SK-N-SH (cell line): Measurements from ENCODE around the gene BTN3A1. TPM values are rescaled to one million over a fixed set of nuclear protein-coding genes. Genes with fewer than 3 reads are reported as not detected.

Experiments
- CTCF ChIA-PET: fragments of 300-600, 350-600 bp; formaldehyde crosslinking; extraction: SDS; loops from one replicate; lab custom pipeline; 2021; lab: Yijun Ruan, JAX
- POLR2A ChIA-PET: fragments of 350-600 bp; sonication (Branson Sonifier 250); formaldehyde crosslinking; extraction: SDS; loops from one replicate; lab custom pipeline; 2020; ENCODE audit warnings: antibody characterized with exemption, inconsistent platforms; lab: Yijun Ruan, JAX
- DNase-seq: peaks from one replicate; pipeline ENCODE4 v3.0.0; 2012
- H2AFZ ChIP-seq: fragments of 200-600 bp; sonication (generic); 2 replicates; pipeline ENCODE4 v1.8.1; 2016; ENCODE audit warnings: antibody characterized with exemption, mild to moderate bottlenecking, low read depth
- H3F3A ChIP-seq: fragments of 200-600 bp; sonication (generic); replicated peaks from 2 replicates; pipeline ENCODE3; 2016; ENCODE audit warnings: antibody characterized with exemption, mild to moderate bottlenecking; ENCODE audit not compliant: insufficient read depth
- H3K27ac ChIP-seq, 2 experiments: fragments of 200-500 bp in 1 of 2; fragments of 200-600 bp in 1 of 2; sonication (Bioruptor generic) in 1 of 2; sonication (generic), shearing (Covaris generic) in 1 of 2; 2 replicates each; pipeline versions ENCODE4 v1.5.1 to v1.6.1; 2014 to 2016; ENCODE audit warnings: low read depth in 2 of 2, inconsistent platforms in 1 of 2, low read length in 1 of 2, mild to moderate bottlenecking in 1 of 2, mixed read lengths in 1 of 2
- H3K27me3 ChIP-seq: fragments of 200-600 bp; sonication (generic), shearing (Covaris generic); 2 replicates; pipeline ENCODE4 v1.6.1; 2016; ENCODE audit warnings: mixed run types; ENCODE audit not compliant: insufficient read depth
- H3K36me3 ChIP-seq, 2 experiments: fragments of 200-500 bp in 1 of 2; fragments of 200-600 bp in 1 of 2; sonication (Bioruptor generic) in 1 of 2; sonication (generic) in 1 of 2; replicated peaks in 1 of 2; 2 replicates each; pipeline versions ENCODE3 to v1.5.1; 2014 to 2016; ENCODE audit warnings: low read length in 1 of 2, mild to moderate bottlenecking in 1 of 2; ENCODE audit not compliant: insufficient read depth in 2 of 2, control insufficient read depth in 1 of 2
- H3K4me1 ChIP-seq, 2 experiments: fragments of 200-500 bp in 1 of 2; fragments of 200-600 bp in 1 of 2; sonication (Bioruptor generic) in 1 of 2; sonication (generic), shearing (Covaris generic) in 1 of 2; 2 replicates each; pipeline versions ENCODE4 v1.5.1 to v1.6.1; 2014 to 2016; ENCODE audit warnings: low read depth in 1 of 2, low read length in 1 of 2, mixed run types in 1 of 2; ENCODE audit not compliant: insufficient read depth in 2 of 2, control insufficient read depth in 1 of 2
- H3K4me2 ChIP-seq: fragments of 200-600 bp; sonication (generic), shearing (Covaris generic); 2 replicates; pipeline ENCODE4 v1.6.1; 2017; ENCODE audit warnings: mixed run types
- H3K4me3 ChIP-seq, 2 experiments: fragments of 200-500 bp in 1 of 2; fragments of 200-600 bp in 1 of 2; sonication (Bioruptor generic) in 1 of 2; sonication (generic), shearing (Covaris generic) in 1 of 2; 2 replicates each; pipeline versions ENCODE4 v1.5.1 to v1.8.1; 2014 to 2016; ENCODE audit warnings: low read depth in 2 of 2, inconsistent platforms in 1 of 2, low read length in 1 of 2, mild to moderate bottlenecking in 1 of 2, mixed read lengths in 1 of 2, moderate library complexity in 1 of 2
- H3K79me2 ChIP-seq: fragments of 200-600 bp; sonication (generic); 2 replicates; pipeline ENCODE4 v1.8.1; 2017; ENCODE audit warnings: mild to moderate bottlenecking; ENCODE audit not compliant: insufficient read depth
- H3K9ac ChIP-seq: fragments of 200-600 bp; sonication (generic); 2 replicates; pipeline ENCODE4 v1.6.1; 2017; ENCODE audit warnings: mixed run types
- H3K9me2 ChIP-seq: fragments of 200-600 bp; sonication (generic); 2 replicates; pipeline ENCODE4 v1.6.1; 2017; ENCODE audit warnings: mixed run types
- H3K9me3 ChIP-seq: fragments of 200-600 bp; sonication (generic); 2 replicates; pipeline ENCODE4 v1.6.1; 2017; ENCODE audit warnings: mixed run types, mild to moderate bottlenecking, moderate library complexity
- H4K20me1 ChIP-seq: fragments of 200-600 bp; sonication (generic); 2 replicates; pipeline ENCODE4 v1.6.1; 2017; ENCODE audit warnings: mild to moderate bottlenecking, mixed run types; ENCODE audit not compliant: insufficient read depth
- EP300 ChIP-seq, 2 experiments: IDR thresholded peaks; 2 replicates each; pipeline versions ENCODE4 v1.4.0 to v1.6.1; 2012; ENCODE audit warnings: borderline replicate concordance in 1 of 2, low read depth in 1 of 2, low read length in 1 of 2
- FOXJ3 ChIP-seq: sonication (generic); formaldehyde crosslinking; IDR thresholded peaks from 2 replicates; pipeline ENCODE4 v1.5.1; 2020; ENCODE audit warnings: mild to moderate bottlenecking, missing genetic modification reagents
- FOXM1 ChIP-seq: IDR thresholded peaks from 2 replicates; pipeline ENCODE4 v1.4.0; 2012; ENCODE audit warnings: low read depth, mild to moderate bottlenecking
- MXI1 ChIP-seq: IDR thresholded peaks from 2 replicates; pipeline ENCODE4 v1.6.1; 2012; ENCODE audit warnings: mild to moderate bottlenecking, low read depth, low read length, improper control_type of control experiment
- NFIC ChIP-seq: IDR thresholded peaks from 2 replicates; pipeline ENCODE4 v1.4.0; 2012; ENCODE audit warnings: borderline replicate concordance
- NRF1 ChIP-seq: IDR thresholded peaks from 2 replicates; pipeline ENCODE4 v1.6.1; 2012; ENCODE audit warnings: low read depth, mild to moderate bottlenecking, low read length
- POLR2AphosphoS5 ChIP-seq: IDR thresholded peaks from 2 replicates; pipeline ENCODE4 v1.6.1; 2012; ENCODE audit warnings: low read depth, low read length
- RAD21 ChIP-seq: IDR thresholded peaks from 2 replicates; pipeline ENCODE4 v1.6.1; 2012; ENCODE audit warnings: mild to moderate bottlenecking, low read length
- RCOR1 ChIP-seq: fragments of 150-350 bp; IDR thresholded peaks from 2 replicates; pipeline ENCODE4 v1.6.1; 2017; ENCODE audit warnings: antibody characterized with exemption, low read length
- RFX5 ChIP-seq: IDR thresholded peaks from 2 replicates; pipeline ENCODE4 v1.6.1; 2012; ENCODE audit warnings: mild to moderate bottlenecking, improper control_type of control experiment, low read length
- RXRA ChIP-seq: IDR thresholded peaks from 2 replicates; pipeline ENCODE4 v1.4.0; 2012; ENCODE audit warnings: low read depth, mild to moderate bottlenecking, borderline replicate concordance
- SMC3 ChIP-seq: IDR thresholded peaks from 2 replicates; pipeline ENCODE4 v1.6.1; 2012; ENCODE audit warnings: low read depth, low read length, improper control_type of control experiment
- TAF1 ChIP-seq: IDR thresholded peaks from 2 replicates; pipeline ENCODE4 v1.6.1; 2012; ENCODE audit warnings: low read depth, mild to moderate bottlenecking, low read length, moderate library complexity, borderline replicate concordance
- TCF12 ChIP-seq: IDR thresholded peaks from 2 replicates; pipeline ENCODE4 v1.4.0; 2012
- YY1 ChIP-seq: IDR thresholded peaks from 2 replicates; pipeline ENCODE4 v1.4.0; 2012; ENCODE audit warnings: low read depth, mild to moderate bottlenecking
- WGBS: methylation state at CpG from one replicate; pipeline ENCODE4 v1.1.6; 2017; ENCODE audit warnings: low lambda C conversion rate; 5-methylcytosine and 5-hydroxymethylcytosine counted together
- polyA plus RNA-seq, 3 experiments: library from polyadenylated mRNA; depleted of rRNA; stranded (reverse); fragments of >200 nt; gene quantifications; 2 replicates each; pipeline ENCODE4 v1.2.3, GENCODE V29; 2012
- TF ChIP-seq, protein P1 (sequence below): IDR thresholded peaks from 2 replicates; pipeline ENCODE4 v1.4.0; 2012; ENCODE audit warnings: low read depth
- TF ChIP-seq, protein P2 (sequence below): IDR thresholded peaks from 2 replicates; pipeline ENCODE4 v1.4.0; 2012; ENCODE audit warnings: low read depth, borderline replicate concordance

BTN3A1 gene
- polyA plus RNA-seq, 1 of the 3 experiments (the other 2 are of a cell fraction) = 14.2 TPM

DNA sequence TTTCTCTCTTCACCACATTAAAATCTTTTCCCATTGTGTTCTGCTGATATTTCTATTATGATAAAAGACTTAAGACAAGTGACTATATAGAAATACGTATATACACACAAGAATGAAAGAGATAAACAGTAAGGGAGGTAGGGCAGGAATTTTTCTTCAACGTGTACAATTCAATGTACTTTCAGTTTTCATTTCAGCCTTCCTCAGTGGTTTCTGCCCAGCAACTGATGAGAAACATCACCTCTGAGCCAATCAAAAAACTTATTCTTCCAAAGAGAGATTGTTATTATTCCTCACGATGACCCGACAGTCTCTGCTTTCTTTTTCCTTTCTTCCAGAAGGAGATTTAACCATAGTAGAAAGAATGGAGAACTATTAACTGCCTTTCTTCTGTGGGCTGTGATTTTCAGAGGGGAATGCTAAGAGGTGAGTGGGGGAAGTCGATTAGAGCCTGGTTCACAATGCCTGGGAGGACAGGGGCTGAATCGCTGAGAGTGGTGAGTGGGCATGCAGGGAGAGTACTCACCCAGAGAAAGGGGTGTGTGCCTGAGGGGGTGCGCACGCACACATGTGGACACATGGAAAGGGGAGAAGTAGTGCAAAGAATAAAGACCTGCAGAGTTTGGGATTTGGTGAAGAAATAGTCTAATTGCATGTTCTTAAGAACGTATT, at the start of gene BTN3A1 (continued):
- TF ChIP-seq RAD21 (no peak), RFX5 (peak; percentile 99), TAF1 (no peak), NFIC (no peak), YY1 (no peak), TCF12 (no peak), RXRA (no peak), MXI1 (peak; percentile 96), NRF1 (peak; percentile 61), FOXJ3 (CRISPR knock-in tag) (no peak), SMC3 (no peak), FOXM1 (no peak)
- TF ChIP-seq, protein P1, sequence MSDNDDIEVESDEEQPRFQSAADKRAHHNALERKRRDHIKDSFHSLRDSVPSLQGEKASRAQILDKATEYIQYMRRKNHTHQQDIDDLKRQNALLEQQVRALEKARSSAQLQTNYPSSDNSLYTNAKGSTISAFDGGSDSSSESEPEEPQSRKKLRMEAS = peak; percentile 61; the same call in 1 of the 2 replicates

DNA sequence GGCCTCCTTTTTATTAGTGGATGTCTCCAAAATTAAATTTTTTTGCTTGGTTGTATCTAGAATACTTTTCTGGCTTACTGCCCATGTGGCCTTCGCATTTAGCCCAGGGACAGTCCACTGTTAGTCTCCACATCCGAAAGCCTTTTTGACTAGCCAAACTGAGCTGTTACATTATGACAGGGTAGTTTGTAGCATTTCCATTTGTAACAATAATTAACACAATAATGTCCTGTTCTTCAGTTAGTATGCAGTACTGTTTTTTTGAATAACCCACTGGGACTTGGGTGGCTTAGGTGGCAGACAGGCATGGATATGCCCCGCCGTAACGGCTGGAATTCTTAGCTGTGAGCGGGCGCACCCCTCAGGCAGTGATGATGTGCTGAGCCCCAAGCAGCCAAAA, 49.8 kb upstream of the BTN3A1 start:
- POLR2A ChIA-PET = no interaction called here
- peaks cover 18% of the 10 kb centered on the region for H3F3A ChIP-seq
- H3K27ac ChIP-seq = peak overlapping the region in 1 of 2 experiments; percentile 84; a peak in 2 of 4 replicates
- no peak for DNase-seq
- CTCF ChIA-PET = interaction anchor here (3.3 kb wide), 1 partner anchor 11 kb away, joined by 19 read pairs; no protein-coding TSS in a partner anchor
- no peaks in the 10 kb centered on the region for H4K20me1 ChIP-seq
- TF ChIP-seq, protein P2, sequence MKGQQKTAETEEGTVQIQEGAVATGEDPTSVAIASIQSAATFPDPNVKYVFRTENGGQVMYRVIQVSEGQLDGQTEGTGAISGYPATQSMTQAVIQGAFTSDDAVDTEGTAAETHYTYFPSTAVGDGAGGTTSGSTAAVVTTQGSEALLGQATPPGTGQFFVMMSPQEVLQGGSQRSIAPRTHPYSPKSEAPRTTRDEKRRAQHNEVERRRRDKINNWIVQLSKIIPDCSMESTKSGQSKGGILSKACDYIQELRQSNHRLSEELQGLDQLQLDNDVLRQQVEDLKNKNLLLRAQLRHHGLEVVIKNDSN = no peak
- TF ChIP-seq RCOR1 (no peak), FOXM1 (no peak)
- TF ChIP-seq, protein P1 = no peak
- no peaks in the 10 kb centered on the region for H3K36me3 ChIP-seq
- no peaks in the 10 kb centered on the region for H3K9me3 ChIP-seq
- WGBS = 98% methylated on average over 7 of the region's 7 CpGs
- no peak overlapping the region for H3K9ac ChIP-seq
- no peaks in the 10 kb centered on the region for H3K27me3 ChIP-seq
- H3K79me2 ChIP-seq = no peaks in the 10 kb centered on the region
- no peak overlapping the region for H3K4me3 ChIP-seq
- no peak overlapping the region for H2AFZ ChIP-seq
- H3K9me2 ChIP-seq = no peaks in the 10 kb centered on the region
- peak overlapping the region; percentile 21 for H3K4me2 ChIP-seq
- peaks cover 0 to 22% of the 10 kb centered on the region in 2 experiments; a peak in 3 of 4 replicates for H3K4me1 ChIP-seq

DNA sequence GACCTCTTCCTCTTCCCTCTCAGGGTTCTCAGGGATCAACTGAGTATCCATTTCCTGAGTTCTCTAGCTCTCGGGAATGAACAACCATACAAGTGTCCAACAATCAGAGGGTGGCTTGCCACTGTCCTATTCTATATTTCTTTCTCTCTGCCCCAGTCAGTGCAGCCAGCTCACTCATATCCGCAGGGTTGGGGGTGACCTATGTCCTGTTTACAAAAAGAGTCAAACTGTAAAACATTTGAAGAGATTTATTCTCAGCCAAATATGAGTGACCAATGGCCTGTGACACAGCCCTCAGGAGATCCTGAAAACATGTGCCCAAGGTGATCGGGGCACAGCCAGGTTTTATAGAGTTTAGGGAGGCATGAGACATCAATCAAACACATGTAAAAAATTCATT, 47.9 kb upstream of the BTN3A1 start:
- H3K9me3 ChIP-seq = no peaks in the 10 kb centered on the region
- H3K36me3 ChIP-seq = no peaks in the 10 kb centered on the region
- H3K79me2 ChIP-seq = no peaks in the 10 kb centered on the region
- no peak overlapping the region for H3K4me2 ChIP-seq
- 87% methylated on average over 3 of the region's 3 CpGs for WGBS
- CTCF ChIA-PET = interaction anchor here (1.3 kb wide), 1 partner anchor 13 kb away, joined by 10 read pairs; no protein-coding TSS in a partner anchor
- no peak overlapping the region for H3K9ac ChIP-seq
- no peaks in the 10 kb centered on the region for H4K20me1 ChIP-seq
- DNase-seq = no peak
- H3F3A ChIP-seq = peaks cover 18% of the 10 kb centered on the region
- TF ChIP-seq POLR2AphosphoS5 = no peak
- TF ChIP-seq EP300 (IDR thresholded peaks at IDR 0.05; ENCODE audit: borderline replicate concordance in 1 of 2, low read depth in 1 of 2, low read length in 1 of 2) = no peak
- no peak for TF ChIP-seq RFX5
- TF ChIP-seq YY1 = no peak
- H3K27me3 ChIP-seq = no peaks in the 10 kb centered on the region
- no peak overlapping the region for H2AFZ ChIP-seq
- H3K9me2 ChIP-seq = no peaks in the 10 kb centered on the region
- no peak overlapping the region for H3K4me3 ChIP-seq
- H3K4me1 ChIP-seq = peaks cover 0 to 22% of the 10 kb centered on the region in 2 experiments; a peak in 3 of 4 replicates
- POLR2A ChIA-PET = no interaction called here
- H3K27ac ChIP-seq = no peak overlapping the region
